Neural progenitor cell (in vitro differentiated cells): ENCODE measurements around the gene PPIL1. TPM values are rescaled to one million over a fixed set of nuclear protein-coding genes. Genes with fewer than 3 reads are reported as not detected.
A peak's percentile ranks its signal among the peaks of the same experiment; 100 is the strongest.

Experiments
- DNase-seq: peaks from one replicate; pipeline ENCODE4 v3.0.0-alpha.2; 2016; ENCODE audit warnings: low spot score
- H2AFZ ChIP-seq: fragments of 200-600 bp; sonication (generic); replicated peaks from 2 replicates; pipeline ENCODE4 v1.6.1; 2016; ENCODE audit warnings: antibody characterized with exemption
- H3F3A ChIP-seq: fragments of 200-600 bp; sonication (generic); 2 replicates; pipeline ENCODE4 v1.6.1; 2016; ENCODE audit warnings: antibody characterized with exemption, low read depth
- H3K27ac ChIP-seq: fragments of 200-600 bp; sonication (generic); 2 replicates; pipeline ENCODE4 v1.5.1; 2016; ENCODE audit warnings: mild to moderate bottlenecking
- H3K27me3 ChIP-seq: fragments of 200-600 bp; sonication (generic); 2 replicates; pipeline ENCODE4 v1.6.1; 2016; ENCODE audit warnings: mild to moderate bottlenecking, moderate library complexity
- H3K36me3 ChIP-seq: fragments of 200-600 bp; sonication (generic); 2 replicates; pipeline ENCODE4 v1.5.1; 2016
- H3K4me1 ChIP-seq: fragments of 200-600 bp; sonication (generic); 2 replicates; pipeline ENCODE4 v1.6.1; 2016; ENCODE audit warnings: mixed run types
- H3K4me2 ChIP-seq: fragments of 200-600 bp; sonication (generic); 2 replicates; pipeline ENCODE4 v1.6.1; 2016
- H3K4me3 ChIP-seq: fragments of 200-600 bp; sonication (generic); 2 replicates; pipeline ENCODE4 v1.5.1; 2016
- H3K79me2 ChIP-seq: fragments of 200-600 bp; sonication (generic); 2 replicates; pipeline ENCODE4 v1.6.1; 2016; ENCODE audit warnings: low read depth
- H3K9ac ChIP-seq: fragments of 200-600 bp; sonication (generic); 2 replicates; pipeline ENCODE4 v1.6.1; 2016
- H3K9me3 ChIP-seq: fragments of 200-600 bp; sonication (generic); 2 replicates; pipeline ENCODE4 v1.5.1; 2016; ENCODE audit warnings: low read depth
- H4K20me1 ChIP-seq: fragments of 200-600 bp; sonication (generic); 2 replicates; pipeline ENCODE4 v1.6.1; 2016; ENCODE audit warnings: low read depth
- H3K27ac Mint-ChIP-seq: 3 replicates; pipeline ENCODE4 v1.8.0; 2021; ENCODE audit warnings: mixed read lengths
- H3K27me3 Mint-ChIP-seq: 2 replicates; pipeline ENCODE4 v1.8.0; 2022; ENCODE audit warnings: low read depth, mild to moderate bottlenecking, inconsistent platforms, moderate library complexity, mixed read lengths; ENCODE audit not compliant: insufficient read depth
- H3K36me3 Mint-ChIP-seq: 3 replicates; pipeline ENCODE4 v1.8.0; 2021; ENCODE audit warnings: mixed read lengths
- H3K4me1 Mint-ChIP-seq: 3 replicates; pipeline ENCODE4 v1.8.0; 2021; ENCODE audit warnings: mixed read lengths
- H3K4me3 Mint-ChIP-seq: 3 replicates; pipeline ENCODE4 v1.8.0; 2021; ENCODE audit warnings: mild to moderate bottlenecking, moderate library complexity, mixed read lengths
- H3K9me3 Mint-ChIP-seq: 3 replicates; pipeline ENCODE4 v1.8.0; 2020; ENCODE audit warnings: mixed read lengths
- CTCF ChIP-seq: fragments of 200-600 bp; sonication (generic); IDR thresholded peaks from 2 replicates; pipeline ENCODE4 v1.5.1; 2017; ENCODE audit warnings: antibody characterized with exemption, mild to moderate bottlenecking
- EZH2 ChIP-seq: fragments of 200-600 bp; sonication (generic); IDR thresholded peaks from 2 replicates; pipeline ENCODE4 v1.6.1; 2017; ENCODE audit warnings: antibody characterized with exemption, mild to moderate bottlenecking, moderate library complexity
- EZH2phosphoT487 ChIP-seq: fragments of 200-600 bp; sonication (generic); IDR thresholded peaks from 2 replicates; pipeline ENCODE4 v1.6.1; 2017; ENCODE audit warnings: antibody characterized with exemption
- total RNA-seq: library from RNA; depleted of rRNA; stranded (reverse); fragments of >200 nt; gene quantifications from 2 replicates; pipeline ENCODE4 v1.2.3, GENCODE V29; 2015; ENCODE audit warnings: low replicate concordance

Gene PPIL1
- total RNA-seq, 1 donor from 2014 or later, result 93.1 TPM

- Mint-ChIP-seq H3K27ac (no peak overlapping the region), H3K9me3 (no peaks in the 10 kb centered on the region), H3K4me1 (peaks cover 7% of the 10 kb centered on the region), H3K4me3 (no peak overlapping the region), H3K27me3 (peaks cover 2% of the 10 kb centered on the region), H3K36me3 (peaks cover 3% of the 10 kb centered on the region)
- Histone ChIP-seq H3F3A (no peaks in the 10 kb centered on the region), H3K36me3 (no peaks in the 10 kb centered on the region), H3K27me3 (no peaks in the 10 kb centered on the region), H3K79me2 (no peaks in the 10 kb centered on the region), H3K9ac (no peak overlapping the region), H3K4me3 (no peak overlapping the region), H3K9me3 (no peaks in the 10 kb centered on the region), H3K4me2 (no peak overlapping the region), H3K27ac (no peak overlapping the region), H4K20me1 (no peaks in the 10 kb centered on the region), H3K4me1 (peaks cover 14% of the 10 kb centered on the region), H2AFZ (no peak overlapping the region)
- peak; percentile 18 for DNase-seq
- TF ChIP-seq EZH2phosphoT487 (no peak), CTCF (no peak), EZH2 (no peak)
These were observed 32.1 kb upstream of the PPIL1 start for GRCh38 chr6:36906539-36907325.

GRCh38 chr6:36904851-36905393 is 30.3 kb upstream of the PPIL1 start:
- Histone ChIP-seq H3K4me3 (no peak overlapping the region), H3K27ac (no peak overlapping the region), H3K36me3 (no peaks in the 10 kb centered on the region), H3K4me2 (no peak overlapping the region), H3K27me3 (no peaks in the 10 kb centered on the region), H3K4me1 (peaks cover 14% of the 10 kb centered on the region), H3K9ac (no peak overlapping the region), H3K79me2 (no peaks in the 10 kb centered on the region), H3K9me3 (no peaks in the 10 kb centered on the region), H3F3A (no peaks in the 10 kb centered on the region), H4K20me1 (no peaks in the 10 kb centered on the region), H2AFZ (no peak overlapping the region)
- Mint-ChIP-seq H3K4me1 (peaks cover 7% of the 10 kb centered on the region), H3K4me3 (no peak overlapping the region), H3K9me3 (no peaks in the 10 kb centered on the region), H3K27ac (no peak overlapping the region), H3K27me3 (peaks cover 2% of the 10 kb centered on the region), H3K36me3 (peaks cover 3% of the 10 kb centered on the region)
- no peak for TF ChIP-seq CTCF
- no peak for TF ChIP-seq EZH2
- TF ChIP-seq EZH2phosphoT487, result no peak
- DNase-seq, result no peak

- no peak overlapping the region for H3K4me2 ChIP-seq
- H3K4me1 Mint-ChIP-seq, result peaks cover 7% of the 10 kb centered on the region
- H3K79me2 ChIP-seq, result no peaks in the 10 kb centered on the region
- H3K27me3 ChIP-seq, result no peaks in the 10 kb centered on the region
- H3K9ac ChIP-seq, result no peak overlapping the region
- H3F3A ChIP-seq, result no peaks in the 10 kb centered on the region
- no peak overlapping the region for H2AFZ ChIP-seq
- TF ChIP-seq EZH2, result no peak
- no peak for TF ChIP-seq EZH2phosphoT487
- TF ChIP-seq CTCF, result no peak
- H3K27ac Mint-ChIP-seq, result no peak overlapping the region
- H3K4me1 ChIP-seq, result peaks cover 14% of the 10 kb centered on the region
- H3K36me3 ChIP-seq, result no peaks in the 10 kb centered on the region
- H3K4me3 Mint-ChIP-seq, result no peak overlapping the region
- H3K27ac ChIP-seq, result no peak overlapping the region
- no peak overlapping the region for H3K4me3 ChIP-seq
- no peaks in the 10 kb centered on the region for H4K20me1 ChIP-seq
- no peaks in the 10 kb centered on the region for H3K9me3 ChIP-seq
- peaks cover 3% of the 10 kb centered on the region for H3K36me3 Mint-ChIP-seq
- DNase-seq, result no peak
- H3K9me3 Mint-ChIP-seq, result no peaks in the 10 kb centered on the region
- peaks cover 2% of the 10 kb centered on the region for H3K27me3 Mint-ChIP-seq
These were observed 29.5 kb upstream of the PPIL1 start for GRCh38 chr6:36904114-36904513.
